ENCODE results near the gene CKS1B.

DNA sequence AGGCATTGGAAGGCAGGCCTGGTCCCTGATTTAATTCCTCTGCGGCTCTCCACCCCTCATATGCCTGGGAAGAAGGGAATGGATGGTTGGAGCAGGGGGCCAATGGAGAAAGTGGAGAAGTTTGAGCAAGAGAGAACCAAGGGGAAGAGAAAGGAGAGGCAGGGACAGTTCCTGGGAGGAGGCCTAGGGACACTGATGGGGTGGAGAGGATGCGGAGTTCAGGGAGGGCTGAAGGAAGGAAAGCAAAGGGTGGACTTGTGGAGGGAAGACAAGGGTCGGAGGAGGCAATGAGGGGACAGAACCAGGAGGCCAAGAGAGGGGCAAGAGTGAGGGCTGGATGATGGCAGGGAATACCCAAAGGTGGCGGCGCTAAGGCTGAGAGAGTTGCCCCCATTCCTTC, 35.3 kb downstream of the CKS1B start:
- TF ChIP-seq, protein P1, sequence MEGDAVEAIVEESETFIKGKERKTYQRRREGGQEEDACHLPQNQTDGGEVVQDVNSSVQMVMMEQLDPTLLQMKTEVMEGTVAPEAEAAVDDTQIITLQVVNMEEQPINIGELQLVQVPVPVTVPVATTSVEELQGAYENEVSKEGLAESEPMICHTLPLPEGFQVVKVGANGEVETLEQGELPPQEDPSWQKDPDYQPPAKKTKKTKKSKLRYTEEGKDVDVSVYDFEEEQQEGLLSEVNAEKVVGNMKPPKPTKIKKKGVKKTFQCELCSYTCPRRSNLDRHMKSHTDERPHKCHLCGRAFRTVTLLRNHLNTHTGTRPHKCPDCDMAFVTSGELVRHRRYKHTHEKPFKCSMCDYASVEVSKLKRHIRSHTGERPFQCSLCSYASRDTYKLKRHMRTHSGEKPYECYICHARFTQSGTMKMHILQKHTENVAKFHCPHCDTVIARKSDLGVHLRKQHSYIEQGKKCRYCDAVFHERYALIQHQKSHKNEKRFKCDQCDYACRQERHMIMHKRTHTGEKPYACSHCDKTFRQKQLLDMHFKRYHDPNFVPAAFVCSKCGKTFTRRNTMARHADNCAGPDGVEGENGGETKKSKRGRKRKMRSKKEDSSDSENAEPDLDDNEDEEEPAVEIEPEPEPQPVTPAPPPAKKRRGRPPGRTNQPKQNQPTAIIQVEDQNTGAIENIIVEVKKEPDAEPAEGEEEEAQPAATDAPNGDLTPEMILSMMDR (IDR thresholded peaks at IDR 0.05), result no peak
- no peak for TF ChIP-seq POLR2A (IDR thresholded peaks at IDR 0.05)
